Fibroblast of the conjunctiva (primary cell): ENCODE data around the gene SLC30A2.

Experiments used
- DNase-seq: peaks from one replicate; pipeline ENCODE4 v3.0.0-alpha.2; 2010; ENCODE audit warnings: low read depth

SLC30A2 gene

DNA sequence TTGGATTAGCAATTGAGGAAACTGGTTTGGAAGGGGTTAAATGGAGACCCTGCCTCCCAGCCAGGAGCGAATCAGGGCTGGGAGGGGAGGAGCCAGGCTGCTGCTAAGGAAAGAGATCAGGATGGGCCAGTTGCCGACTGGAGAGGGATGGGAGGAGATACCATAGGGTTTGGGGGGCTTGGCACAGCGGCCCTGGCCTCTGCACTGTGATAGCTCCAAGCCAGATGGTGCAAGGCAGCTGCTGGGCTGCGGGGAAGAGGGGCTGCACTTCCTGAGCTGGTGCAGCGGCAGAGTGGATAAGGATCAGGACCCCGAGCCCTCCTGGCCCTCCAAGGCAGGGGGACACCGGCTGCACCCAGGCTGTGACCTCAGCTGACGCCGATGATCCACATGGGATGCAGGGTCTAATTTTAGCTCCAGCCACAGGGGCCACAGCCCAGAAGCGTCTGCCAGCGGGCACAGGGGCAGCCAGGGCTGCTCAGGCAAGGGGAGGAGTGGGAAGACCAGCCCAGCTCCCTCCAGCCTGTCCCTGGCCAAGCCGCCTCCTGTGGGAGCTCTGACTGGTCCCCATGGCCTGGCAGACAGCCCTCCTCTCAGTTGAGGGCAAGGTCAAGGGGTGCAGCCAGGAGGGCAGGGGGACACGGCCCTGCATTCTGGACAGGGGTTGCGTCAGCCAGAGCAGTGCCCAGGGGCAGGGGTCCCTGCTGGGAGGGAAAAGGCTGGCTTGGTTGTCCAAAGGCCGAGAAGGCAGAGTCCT, 24.1 kb downstream of the SLC30A2 start, which contains the start of gene EXTL1:
EXTL1 (plus strand) TSS at position 129 of the 757 bp plus-strand sequence. CDS start 872 bp downstream, outside the sequence.
- no peak for DNase-seq

DNA sequence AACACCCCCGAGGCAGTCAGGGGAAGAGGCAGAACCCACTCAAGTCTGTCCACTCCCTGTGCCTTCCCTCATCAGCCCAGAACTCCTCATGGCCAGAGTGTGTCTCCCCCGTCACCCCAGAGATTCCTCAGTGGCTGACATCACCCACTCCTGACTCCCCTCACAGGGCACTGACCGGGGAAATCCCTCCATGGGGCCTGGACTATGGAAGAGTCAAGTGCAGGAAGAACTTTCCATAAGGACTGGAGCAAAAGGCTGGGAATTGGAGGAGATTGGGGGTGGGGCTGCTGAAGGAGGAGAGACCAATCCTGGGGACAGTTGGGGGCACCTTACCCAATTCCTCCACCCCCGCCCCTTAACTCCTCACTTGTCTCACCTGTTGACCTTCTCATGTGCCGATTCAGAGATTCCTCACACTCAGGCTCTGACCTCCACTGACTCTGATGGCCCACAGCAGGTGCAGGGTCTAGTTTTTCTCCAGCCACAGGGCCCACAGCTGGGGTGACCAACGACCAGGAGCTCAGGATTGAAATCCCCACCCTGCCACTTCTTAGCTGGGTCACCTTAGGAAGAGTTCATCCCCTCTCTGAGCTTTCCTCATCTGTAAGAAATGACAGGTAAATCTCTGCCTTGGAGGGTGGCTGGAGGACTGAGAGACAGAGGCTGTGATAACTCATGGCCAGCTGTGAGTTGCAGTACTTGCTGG, 24.8 kb downstream of the SLC30A2 start:
- DNase-seq, result no peak

DNA sequence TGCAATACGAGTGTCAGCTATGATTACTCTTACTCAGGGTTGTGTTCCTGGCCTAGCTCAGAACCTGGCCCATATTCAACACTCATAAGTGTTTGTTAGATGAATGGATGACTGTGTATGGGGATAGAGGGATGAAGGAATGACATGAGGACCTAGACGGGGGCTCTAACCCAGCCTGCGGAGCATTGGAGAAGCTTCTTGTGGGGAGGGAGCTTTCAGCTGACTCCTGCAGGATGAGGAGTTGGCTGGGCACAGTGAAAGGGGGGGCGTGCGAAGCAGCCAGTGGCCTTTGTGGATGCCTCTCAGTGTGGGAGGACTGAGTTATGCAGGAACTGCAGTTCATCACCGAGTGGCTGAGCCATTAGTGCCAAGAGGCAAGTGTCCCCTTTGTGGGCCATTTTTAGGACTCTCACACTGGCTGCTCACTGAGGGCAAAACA, 25.6 kb downstream of the SLC30A2 start:
- no peak for DNase-seq

DNA sequence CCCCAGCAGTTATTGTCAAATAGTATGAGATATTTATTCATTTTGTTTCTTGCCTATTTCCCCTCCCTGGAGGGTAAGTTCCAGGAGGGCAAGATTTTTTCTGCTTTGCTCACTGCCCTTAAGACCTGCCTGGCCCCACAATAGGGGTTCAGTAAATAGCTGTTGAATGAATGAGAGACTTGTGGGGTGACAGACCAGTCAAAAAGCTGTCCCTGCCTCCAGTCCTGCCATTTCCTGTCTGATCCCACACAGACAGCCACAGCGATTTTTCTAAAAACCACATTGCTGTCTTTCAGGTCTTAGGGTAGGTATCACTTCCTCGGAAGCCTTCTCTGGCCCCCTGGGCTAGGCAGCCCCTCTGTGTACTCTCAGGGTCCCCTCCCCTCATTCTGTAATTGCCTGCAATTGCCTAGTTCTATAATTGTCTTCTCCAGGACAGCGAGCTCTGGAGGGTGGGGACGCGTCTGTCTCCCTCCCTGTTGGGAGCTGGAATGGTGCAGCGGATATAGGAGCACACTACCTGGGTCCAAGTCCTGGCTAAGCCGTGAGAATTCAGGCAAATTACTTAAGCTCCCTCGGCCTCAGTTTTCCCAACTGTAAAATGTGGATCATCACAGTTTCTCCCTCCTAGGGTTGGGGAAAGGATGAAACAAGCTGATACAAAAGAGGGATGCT, 26.1 kb downstream of the SLC30A2 start:
- no peak for DNase-seq

DNA sequence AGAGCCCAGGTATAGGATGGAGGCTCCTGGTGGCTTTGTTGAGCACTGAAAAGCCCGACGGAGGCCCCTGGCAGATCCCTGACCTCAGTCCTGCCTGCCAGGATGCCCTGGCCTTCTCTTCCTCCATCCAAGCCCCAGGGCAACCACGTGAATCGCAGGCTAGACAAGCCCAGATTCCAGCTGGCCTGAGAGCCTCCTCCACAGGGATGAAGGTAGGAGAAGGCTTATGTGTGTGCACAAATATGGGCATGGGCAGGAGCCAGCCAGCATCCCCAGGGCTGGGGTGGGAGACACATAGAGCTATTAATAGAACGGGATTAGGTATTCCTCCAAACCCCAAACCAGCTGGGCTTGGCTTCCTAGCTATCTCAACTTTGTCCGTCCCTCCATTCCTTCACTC, 28.3 kb downstream of the SLC30A2 start:
- DNase-seq, result no peak

DNA sequence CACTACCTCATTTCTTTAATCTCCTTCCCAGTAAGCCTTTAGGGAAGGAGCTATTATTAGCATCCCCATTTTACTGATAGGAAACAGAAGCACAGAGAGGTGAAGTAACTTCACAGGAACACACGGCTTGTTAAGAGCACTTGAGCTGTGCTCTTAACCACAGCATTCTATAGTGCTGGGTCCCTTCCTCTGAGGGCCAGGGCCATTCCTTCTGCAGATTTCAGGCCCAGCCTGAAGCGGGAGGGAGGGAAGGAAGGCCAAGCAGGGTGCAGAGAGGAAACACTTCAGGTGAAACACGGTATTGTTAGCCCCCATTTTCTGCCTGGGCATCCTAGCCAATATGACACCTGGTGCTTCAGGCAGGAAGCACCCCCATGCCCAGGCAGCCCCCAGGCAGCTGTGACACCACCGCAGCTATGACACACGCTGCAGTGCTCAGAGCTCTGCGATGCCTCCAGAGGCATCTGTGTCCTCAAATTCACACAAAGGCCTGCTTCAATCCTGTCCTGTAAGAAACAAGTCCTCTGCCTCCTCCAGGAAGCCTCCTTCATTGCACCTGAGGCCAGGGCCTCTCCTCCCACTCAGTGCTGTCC, 28.9 kb downstream of the SLC30A2 start:
- no peak for DNase-seq

DNA sequence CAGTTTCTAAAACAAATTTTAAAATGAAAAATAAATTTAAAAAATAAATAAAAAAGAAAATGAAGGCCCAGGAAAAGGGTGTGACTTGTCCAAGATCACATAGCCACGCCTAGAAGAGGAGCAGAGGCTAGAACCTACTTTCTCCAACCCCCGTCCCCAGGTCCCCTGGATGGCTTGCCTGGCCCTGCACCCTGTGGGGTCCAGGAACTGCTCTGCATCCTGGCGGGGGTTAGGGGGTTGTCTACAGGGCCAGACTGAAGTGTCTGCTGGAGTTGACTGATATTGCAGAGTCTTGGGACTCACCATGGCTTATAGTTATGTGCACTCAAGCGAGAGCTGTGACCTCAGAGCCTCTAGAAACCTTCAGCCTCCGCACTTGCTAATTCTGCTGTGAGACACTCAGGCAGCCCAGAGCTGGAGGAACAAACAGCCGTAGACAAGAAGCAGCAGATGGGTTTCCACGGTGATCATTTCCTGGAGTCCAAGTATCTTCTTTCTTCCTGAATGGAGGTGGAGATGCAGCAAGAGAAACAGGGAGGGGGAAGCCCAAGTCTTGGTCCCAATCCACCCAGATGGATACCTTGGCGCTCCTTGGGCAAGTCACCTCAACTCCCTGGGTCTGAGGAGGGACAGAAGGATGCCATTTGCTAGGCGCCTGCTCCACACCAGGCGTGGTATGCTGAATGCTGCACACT, 29.5 kb downstream of the SLC30A2 start:
- DNase-seq, result no peak

DNA sequence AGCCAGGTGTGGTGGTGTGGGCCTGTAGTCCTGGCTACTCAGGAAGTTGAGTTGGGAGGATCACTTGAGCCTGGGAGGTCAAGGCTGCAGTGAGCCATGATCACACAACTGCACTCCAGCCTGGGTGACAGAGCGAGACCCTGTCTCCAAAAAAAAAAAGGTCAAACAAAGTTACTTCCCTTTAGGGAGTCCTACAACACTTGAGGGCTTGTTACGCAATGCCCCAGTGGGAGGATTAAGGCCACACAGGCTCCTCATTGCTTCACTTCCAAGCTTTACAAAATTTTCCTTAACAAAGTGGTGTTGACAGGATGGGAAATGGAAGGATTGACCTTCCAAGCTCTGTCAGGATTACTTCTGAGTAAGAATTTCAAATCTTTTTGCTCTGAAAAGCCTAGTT, 30.6 kb downstream of the SLC30A2 start:
- peak; percentile 23 for DNase-seq

DNA sequence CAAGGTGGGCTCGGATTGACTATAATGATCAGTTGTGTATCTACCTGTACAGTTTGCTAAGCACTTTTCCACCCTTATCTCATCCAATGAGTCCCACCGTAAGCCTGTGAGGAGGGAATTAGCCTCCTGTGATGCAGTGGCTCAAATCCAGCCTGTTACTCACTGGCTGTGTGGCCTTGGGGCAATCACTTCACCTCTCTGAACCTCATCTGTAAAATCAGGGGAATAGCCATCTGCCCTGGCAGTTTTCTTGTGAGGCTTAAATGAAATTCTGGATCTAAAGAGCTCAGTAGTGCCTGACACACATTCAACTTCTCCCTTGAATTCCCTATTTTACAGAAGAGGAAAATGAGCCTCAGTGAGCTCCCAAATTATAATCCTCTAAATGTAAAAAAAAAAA, 31.7 kb downstream of the SLC30A2 start:
- DNase-seq, result no peak

DNA sequence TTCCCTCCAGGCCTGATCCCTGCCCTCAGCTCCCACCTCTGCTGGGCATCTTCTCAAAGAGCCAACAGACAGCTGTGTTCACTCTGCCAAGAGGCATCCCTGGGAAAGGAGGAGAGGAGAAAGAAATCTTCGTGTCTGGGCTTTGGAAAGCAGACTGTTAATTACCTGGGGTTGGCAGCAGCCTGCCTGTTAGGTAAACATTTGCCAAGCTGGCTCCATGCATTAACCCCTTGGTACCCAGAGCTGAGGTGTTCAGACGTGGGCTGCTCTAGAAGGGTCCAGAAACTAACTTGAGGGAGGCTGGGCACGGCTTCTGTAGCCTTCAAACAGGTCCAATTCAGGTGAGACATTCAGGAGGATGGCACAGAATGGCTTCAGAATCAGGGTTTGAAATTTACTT, 33.1 kb downstream of the SLC30A2 start:
- DNase-seq, result no peak

DNA sequence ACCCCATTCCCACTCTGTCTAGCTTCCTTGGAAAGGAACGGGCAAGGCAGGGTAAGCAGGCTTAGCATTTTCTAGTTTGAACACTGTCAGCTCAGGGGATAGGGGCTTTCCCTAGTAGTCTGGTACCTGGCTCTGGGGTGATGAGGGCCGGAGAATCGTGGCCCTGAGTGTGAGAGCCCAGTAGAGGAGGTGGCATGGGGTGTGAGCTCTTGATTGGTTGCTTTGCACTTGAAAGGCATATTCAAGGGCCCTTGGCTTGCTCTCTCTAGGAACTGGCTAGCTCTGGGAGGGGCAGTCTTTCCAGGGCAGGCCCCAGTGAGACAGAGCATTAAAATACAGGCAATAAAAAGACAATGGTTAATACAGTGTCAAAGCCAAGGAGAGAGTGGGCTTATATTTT, 35.1 kb downstream of the SLC30A2 start:
- no peak for DNase-seq

DNA sequence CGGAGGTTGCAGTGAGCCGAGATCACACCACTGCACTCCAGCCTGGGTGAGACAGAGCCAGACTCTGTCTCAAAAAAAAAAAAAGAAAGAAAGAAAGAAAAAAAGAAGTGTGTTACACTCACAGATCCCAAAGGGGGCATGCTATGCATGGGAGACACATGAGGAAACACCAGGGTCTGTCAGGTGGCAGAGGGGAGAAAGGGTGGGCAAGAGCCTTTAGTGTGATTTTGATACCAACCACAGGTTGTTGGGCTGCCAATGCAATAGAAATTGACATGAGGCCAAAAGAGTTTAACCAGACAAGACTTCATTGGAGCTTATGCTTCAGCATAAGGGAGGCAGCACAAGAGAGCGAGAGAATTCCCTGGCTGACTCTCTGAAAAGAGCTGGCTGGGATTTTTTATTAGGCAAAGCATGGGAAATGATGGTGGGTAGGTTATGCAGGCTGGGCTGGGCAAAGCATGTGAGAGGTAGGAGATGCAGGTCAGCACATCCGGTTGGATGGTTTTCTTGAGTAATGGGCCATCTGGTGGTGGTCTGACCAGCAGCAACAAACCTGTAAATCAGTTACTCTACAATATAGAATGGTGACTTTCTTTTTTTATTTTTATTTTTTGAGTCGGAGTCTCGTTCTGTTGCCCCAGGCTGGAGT, 36.0 kb downstream of the SLC30A2 start:
- DNase-seq, result no peak

DNA sequence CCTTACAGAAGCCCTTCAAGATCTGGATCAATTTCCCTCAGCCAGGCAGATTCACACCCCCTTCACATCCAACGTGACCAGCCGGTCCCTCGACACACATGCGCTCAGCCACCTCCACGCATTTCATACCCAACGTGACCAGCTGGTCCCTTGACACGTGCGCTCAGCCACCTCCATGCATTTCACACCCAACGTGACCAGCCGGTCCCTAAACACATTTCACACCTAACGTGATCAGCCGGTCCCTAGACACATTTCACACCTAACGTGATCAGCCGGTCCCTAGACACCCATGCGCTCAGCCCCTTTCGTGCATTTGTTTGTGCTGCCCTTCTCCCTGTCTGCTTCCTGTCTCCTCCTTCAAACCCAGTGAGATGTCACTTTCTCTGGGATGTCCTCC, 39.2 kb downstream of the SLC30A2 start:
- no peak for DNase-seq

DNA sequence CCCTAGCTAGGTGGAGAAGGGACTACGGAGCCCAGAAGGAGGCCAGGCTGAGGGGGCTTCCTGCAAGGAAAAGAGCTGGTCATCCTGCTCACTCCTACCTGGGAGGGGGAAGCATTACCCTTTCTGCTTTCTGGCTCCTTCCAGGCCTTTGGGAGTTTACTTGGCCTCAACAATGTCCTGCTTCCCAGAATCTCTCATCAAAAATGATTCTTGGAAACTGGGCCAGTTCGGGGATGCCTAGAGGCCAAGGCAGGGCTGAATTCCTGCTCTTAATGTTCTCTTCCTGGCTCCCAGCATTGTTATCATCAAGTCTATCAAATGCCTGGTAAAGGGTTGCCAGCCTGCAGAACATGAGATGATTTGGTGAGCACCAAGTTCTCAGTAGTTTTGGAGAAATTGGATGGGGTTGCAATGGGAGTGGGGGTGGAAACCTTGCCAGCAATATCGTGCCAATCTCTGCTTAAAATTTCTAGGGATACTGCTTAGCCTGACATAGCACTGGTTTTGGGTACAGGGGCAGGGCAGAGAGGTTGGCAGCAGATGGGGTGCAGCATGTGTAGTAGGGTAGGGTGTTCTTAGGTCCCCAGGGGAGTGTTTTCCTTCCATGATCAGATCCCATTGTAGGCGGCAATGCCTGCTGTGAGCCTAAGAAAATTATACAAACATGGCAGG, 40.3 kb downstream of the SLC30A2 start:
- DNase-seq, result no peak

DNA sequence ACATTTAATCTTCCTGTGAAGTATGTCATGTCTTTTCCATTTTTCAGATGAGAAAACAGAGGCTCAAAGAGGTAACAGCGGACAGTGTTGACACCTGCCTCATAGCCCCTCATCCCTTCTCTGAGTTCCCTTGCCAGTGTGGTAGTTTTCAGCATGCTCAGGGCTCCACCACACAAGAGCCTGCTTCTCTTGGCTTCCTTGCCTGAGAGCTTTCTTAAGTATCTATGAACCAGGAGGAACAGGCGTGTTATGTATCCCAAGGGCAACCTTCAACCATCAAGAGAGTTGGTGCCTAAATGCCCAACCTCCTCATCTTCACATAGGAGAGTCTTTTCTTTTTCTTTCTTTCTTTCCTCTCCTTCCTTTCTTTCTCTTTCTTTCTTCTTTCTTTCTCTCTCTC, 42.2 kb downstream of the SLC30A2 start:
- no peak for DNase-seq

DNA sequence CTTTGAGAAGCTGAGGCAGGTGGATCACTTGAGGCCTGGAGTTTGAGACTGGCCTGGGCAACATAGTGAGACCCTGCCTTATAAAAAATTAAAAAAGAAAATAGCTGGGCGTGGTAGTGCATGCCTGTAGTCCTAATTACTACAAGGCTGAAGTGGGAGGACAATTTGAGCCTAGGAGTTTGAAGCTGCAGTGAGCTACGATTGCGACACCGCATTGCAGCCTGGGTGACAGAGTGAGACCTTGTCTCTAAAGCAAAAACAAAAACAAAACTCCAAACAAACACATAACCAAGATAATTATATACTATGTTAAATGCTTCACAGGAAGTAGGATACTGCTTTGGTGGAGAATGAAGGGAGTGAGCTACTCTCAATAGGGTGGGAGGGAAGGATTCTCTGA, 42.7 kb downstream of the SLC30A2 start:
- no peak for DNase-seq

DNA sequence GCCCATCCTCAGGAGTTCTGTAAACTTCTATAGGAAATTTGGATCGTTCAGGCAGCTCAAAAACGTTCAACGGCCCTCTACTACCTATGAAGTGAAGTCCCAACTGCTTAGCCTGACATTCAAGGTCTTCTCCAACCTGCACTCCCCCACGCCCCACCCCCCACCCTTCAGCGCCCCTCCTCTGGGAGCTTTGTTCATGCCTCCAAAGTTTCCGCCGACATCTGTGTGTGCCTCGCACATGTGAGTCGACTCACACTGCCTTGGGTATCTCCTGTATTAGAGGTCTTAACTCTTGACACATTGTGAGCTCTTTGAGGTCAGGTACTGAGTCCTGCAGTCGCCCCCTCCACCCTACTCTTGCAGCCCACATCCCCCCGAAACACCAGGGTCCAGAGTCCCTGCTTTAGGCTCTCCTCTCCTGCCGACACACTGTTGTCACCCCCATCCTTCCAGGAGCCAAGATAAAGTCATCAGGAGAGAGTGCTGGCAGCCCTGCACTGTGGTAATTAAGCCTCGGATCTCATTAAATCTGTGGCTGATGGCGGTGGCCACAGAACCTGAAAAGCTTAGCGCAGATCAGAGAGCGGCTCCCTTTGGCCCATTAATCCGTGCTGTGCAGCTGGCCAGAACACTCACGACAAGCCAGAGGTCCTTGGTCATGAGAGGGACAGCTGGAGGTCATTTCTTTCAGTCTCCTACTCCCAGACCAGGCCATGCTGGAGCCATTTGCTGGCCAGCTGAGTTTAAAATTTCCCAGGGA, 46.7 kb downstream of the SLC30A2 start:
- DNase-seq, result no peak

DNA sequence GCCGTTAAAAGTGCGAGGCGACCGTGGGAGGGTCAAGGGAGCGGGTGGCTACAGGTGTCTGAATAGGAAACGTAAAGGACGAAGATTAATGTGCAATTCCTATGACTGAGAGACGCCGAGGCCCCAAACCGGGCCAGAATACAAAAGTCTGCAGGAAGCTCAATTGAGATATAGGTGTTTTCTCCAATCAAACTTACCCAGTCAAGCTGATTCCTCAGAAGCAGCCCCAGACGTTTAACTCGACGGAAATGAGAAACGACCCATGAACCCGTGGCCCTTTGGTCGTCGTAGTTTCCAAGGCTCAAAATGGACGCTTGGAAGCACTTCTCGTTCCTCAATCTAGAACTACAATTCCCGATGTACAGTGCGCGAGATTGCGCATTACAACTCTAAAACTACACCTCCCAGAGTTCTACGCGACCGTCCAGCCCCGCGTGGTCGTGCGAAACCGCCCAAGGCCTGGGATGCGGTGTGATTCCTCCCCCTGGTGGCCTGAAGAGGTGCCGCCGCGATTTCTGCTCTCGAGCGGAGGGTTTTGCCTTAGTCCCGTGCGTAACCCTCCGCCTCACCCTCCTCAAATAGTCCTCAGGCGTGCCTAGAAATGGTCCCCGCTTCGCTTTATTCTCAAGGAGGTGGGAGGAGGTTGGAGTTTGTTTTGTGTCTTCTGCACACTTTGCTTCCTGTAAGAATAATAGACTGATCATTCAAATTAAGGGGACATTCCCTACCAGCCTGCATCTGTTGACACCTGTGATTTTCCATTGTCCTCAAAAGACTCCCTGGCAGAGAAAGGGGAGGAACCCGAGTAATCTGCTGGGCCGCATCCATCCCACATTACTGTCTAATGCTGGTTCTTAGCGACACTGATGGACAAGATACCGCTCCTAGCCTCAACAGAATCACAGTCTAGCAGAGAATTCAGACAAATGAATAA, 47.8 kb downstream of the SLC30A2 start, which contains the start of gene PAFAH2:
PAFAH2 (minus strand) TSS at position 236 of the 934 bp plus-strand sequence. CDS start 7,247 bp downstream, outside the sequence.
- DNase-seq, result peak; percentile 98
